ENCODE measurements around the gene MYPN.
"Not testable (repeated sequence)": the region's sequence is repeated elsewhere in the genome, so short reads cannot be mapped to it uniquely, and the experiment has no call there.

Gene MYPN

GRCh38 chr10:68235581-68235980 lies 126.3 kb downstream of the MYPN start:
- H3K4me1 ChIP-seq (ENCODE audit: control insufficient read depth, insufficient read depth, low read length) = peaks cover 6% of the 10 kb centered on the region
- H3K4me3 ChIP-seq (ENCODE audit: insufficient read depth, low read depth, low read length) = no peak overlapping the region
- peaks cover 33% of the 10 kb centered on the region for H3K27me3 ChIP-seq (ENCODE audit: control insufficient read depth, insufficient read depth, low read length, poor library complexity, severe bottlenecking)
- no peak overlapping the region for H3K27ac ChIP-seq (ENCODE audit: insufficient read depth, low read depth, low read length, poor library complexity, severe bottlenecking)
- no peaks in the 10 kb centered on the region for H3K9me3 ChIP-seq (ENCODE audit: control insufficient read depth, low read length)
- no peaks in the 10 kb centered on the region for H3K36me3 ChIP-seq (ENCODE audit: control insufficient read depth, insufficient read depth, low read length)

- Histone ChIP-seq H3K27ac (ENCODE audit: insufficient read depth, low read depth, low read length, poor library complexity, severe bottlenecking) (no peak overlapping the region), H3K27me3 (ENCODE audit: control insufficient read depth, insufficient read depth, low read length, poor library complexity, severe bottlenecking) (peaks cover 21% of the 10 kb centered on the region), H3K4me3 (ENCODE audit: insufficient read depth, low read depth, low read length) (no peak overlapping the region), H3K36me3 (ENCODE audit: control insufficient read depth, insufficient read depth, low read length) (no peaks in the 10 kb centered on the region), H3K4me1 (ENCODE audit: control insufficient read depth, insufficient read depth, low read length) (peaks cover 1% of the 10 kb centered on the region), H3K9me3 (ENCODE audit: control insufficient read depth, low read length) (no peaks in the 10 kb centered on the region)
- 98% methylated on average over 3 of the region's 3 CpGs; no CpG with 5 or more reads in 1 of the 2 experiments for WGBS, 2 experiments
Measured at GRCh38 chr10:68237173-68237572, 127.9 kb downstream of the MYPN start.

- peaks cover 9% of the 10 kb centered on the region for H3K27me3 ChIP-seq (ENCODE audit: control insufficient read depth, insufficient read depth, low read length, poor library complexity, severe bottlenecking)
- H3K4me1 ChIP-seq (ENCODE audit: control insufficient read depth, insufficient read depth, low read length) = no peaks in the 10 kb centered on the region
- H3K4me3 ChIP-seq (ENCODE audit: insufficient read depth, low read depth, low read length) = no peak overlapping the region
- WGBS, 2 experiments = 92 to 93% methylated on average over 6 of the region's 6 CpGs
- H3K36me3 ChIP-seq (ENCODE audit: control insufficient read depth, insufficient read depth, low read length) = no peaks in the 10 kb centered on the region
- no peaks in the 10 kb centered on the region for H3K9me3 ChIP-seq (ENCODE audit: control insufficient read depth, low read length)
- no peak overlapping the region for H3K27ac ChIP-seq (ENCODE audit: insufficient read depth, low read depth, low read length, poor library complexity, severe bottlenecking)
Measured at GRCh38 chr10:68238371-68238770, 129.1 kb downstream of the MYPN start.

GRCh38 chr10:68239069-68239468 lies 129.8 kb downstream of the MYPN start:
- no peak overlapping the region for H3K27ac ChIP-seq (ENCODE audit: insufficient read depth, low read depth, low read length, poor library complexity, severe bottlenecking)
- no peaks in the 10 kb centered on the region for H3K9me3 ChIP-seq (ENCODE audit: control insufficient read depth, low read length)
- H3K4me3 ChIP-seq (ENCODE audit: insufficient read depth, low read depth, low read length) = no peak overlapping the region
- H3K36me3 ChIP-seq (ENCODE audit: control insufficient read depth, insufficient read depth, low read length) = no peaks in the 10 kb centered on the region
- 95 to 98% methylated on average over 4 to 5 of the region's 5 CpGs for WGBS, 2 experiments
- peaks cover 2% of the 10 kb centered on the region for H3K27me3 ChIP-seq (ENCODE audit: control insufficient read depth, insufficient read depth, low read length, poor library complexity, severe bottlenecking)
- H3K4me1 ChIP-seq (ENCODE audit: control insufficient read depth, insufficient read depth, low read length) = no peaks in the 10 kb centered on the region

GRCh38 chr10:68239596-68240150 lies 130.4 kb downstream of the MYPN start:
- Histone ChIP-seq H3K27me3 (ENCODE audit: control insufficient read depth, insufficient read depth, low read length, poor library complexity, severe bottlenecking) (no peaks in the 10 kb centered on the region), H3K4me3 (ENCODE audit: insufficient read depth, low read depth, low read length) (no peak overlapping the region), H3K4me1 (ENCODE audit: control insufficient read depth, insufficient read depth, low read length) (no peaks in the 10 kb centered on the region), H3K36me3 (ENCODE audit: control insufficient read depth, insufficient read depth, low read length) (no peaks in the 10 kb centered on the region), H3K9me3 (ENCODE audit: control insufficient read depth, low read length) (no peaks in the 10 kb centered on the region), H3K27ac (ENCODE audit: insufficient read depth, low read depth, low read length, poor library complexity, severe bottlenecking) (no peak overlapping the region)
- 86 to 94% methylated on average over 5 of the region's 5 CpGs for WGBS, 2 experiments

GRCh38 chr10:68242051-68242450 lies 132.8 kb downstream of the MYPN start:
- H3K27me3 ChIP-seq (ENCODE audit: control insufficient read depth, insufficient read depth, low read length, poor library complexity, severe bottlenecking) = no peaks in the 10 kb centered on the region
- no peaks in the 10 kb centered on the region for H3K9me3 ChIP-seq (ENCODE audit: control insufficient read depth, low read length)
- no peaks in the 10 kb centered on the region for H3K36me3 ChIP-seq (ENCODE audit: control insufficient read depth, insufficient read depth, low read length)
- WGBS, 2 experiments = 90 to 97% methylated on average over 2 of the region's 2 CpGs
- no peak overlapping the region for H3K4me3 ChIP-seq (ENCODE audit: insufficient read depth, low read depth, low read length)
- no peaks in the 10 kb centered on the region for H3K4me1 ChIP-seq (ENCODE audit: control insufficient read depth, insufficient read depth, low read length)
- H3K27ac ChIP-seq (ENCODE audit: insufficient read depth, low read depth, low read length, poor library complexity, severe bottlenecking) = no peak overlapping the region

- WGBS, 2 experiments = 97% methylated on average over 7 of the region's 7 CpGs
- not testable (repeated sequence) for H3K9me3 ChIP-seq (ENCODE audit: control insufficient read depth, low read length); H3K4me1 ChIP-seq (ENCODE audit: control insufficient read depth, insufficient read depth, low read length); H3K27me3 ChIP-seq (ENCODE audit: control insufficient read depth, insufficient read depth, low read length, poor library complexity, severe bottlenecking); H3K27ac ChIP-seq (ENCODE audit: insufficient read depth, low read depth, low read length, poor library complexity, severe bottlenecking); H3K36me3 ChIP-seq (ENCODE audit: control insufficient read depth, insufficient read depth, low read length); H3K4me3 ChIP-seq (ENCODE audit: insufficient read depth, low read depth, low read length)
Measured at GRCh38 chr10:68246397-68246796, 137.1 kb downstream of the MYPN start.

GRCh38 chr10:68247931-68248330 lies 138.6 kb downstream of the MYPN start:
- 92 to 95% methylated on average over 6 of the region's 6 CpGs for WGBS, 2 experiments

GRCh38 chr10:68249297-68249696 lies 140.0 kb downstream of the MYPN start:
- no peaks in the 10 kb centered on the region for H3K36me3 ChIP-seq (ENCODE audit: control insufficient read depth, insufficient read depth, low read length)
- 94 to 96% methylated on average over 4 of the region's 4 CpGs for WGBS, 2 experiments
- H3K9me3 ChIP-seq (ENCODE audit: control insufficient read depth, low read length) = no peaks in the 10 kb centered on the region
- H3K4me3 ChIP-seq (ENCODE audit: insufficient read depth, low read depth, low read length) = no peak overlapping the region
- H3K27ac ChIP-seq (ENCODE audit: insufficient read depth, low read depth, low read length, poor library complexity, severe bottlenecking) = no peak overlapping the region
- peaks cover 14% of the 10 kb centered on the region for H3K4me1 ChIP-seq (ENCODE audit: control insufficient read depth, insufficient read depth, low read length)
- H3K27me3 ChIP-seq (ENCODE audit: control insufficient read depth, insufficient read depth, low read length, poor library complexity, severe bottlenecking) = peaks cover 10% of the 10 kb centered on the region

More at GRCh38 chr10:68247931-68248330, 138.6 kb downstream of the MYPN start:
- H3K27ac ChIP-seq (ENCODE audit: insufficient read depth, low read depth, low read length, poor library complexity, severe bottlenecking) = no peak overlapping the region
- H3K36me3 ChIP-seq (ENCODE audit: control insufficient read depth, insufficient read depth, low read length) = no peaks in the 10 kb centered on the region
- peaks cover 14% of the 10 kb centered on the region for H3K4me1 ChIP-seq (ENCODE audit: control insufficient read depth, insufficient read depth, low read length)
- no peaks in the 10 kb centered on the region for H3K9me3 ChIP-seq (ENCODE audit: control insufficient read depth, low read length)
- H3K4me3 ChIP-seq (ENCODE audit: insufficient read depth, low read depth, low read length) = no peak overlapping the region
- H3K27me3 ChIP-seq (ENCODE audit: control insufficient read depth, insufficient read depth, low read length, poor library complexity, severe bottlenecking) = peaks cover 10% of the 10 kb centered on the region

- WGBS, 2 experiments = 35 to 61% methylated on average over 5 to 7 of the region's 7 CpGs
- Histone ChIP-seq H3K27me3 (ENCODE audit: control insufficient read depth, insufficient read depth, low read length, poor library complexity, severe bottlenecking) (peaks cover 10% of the 10 kb centered on the region), H3K27ac (ENCODE audit: insufficient read depth, low read depth, low read length, poor library complexity, severe bottlenecking) (no peak overlapping the region), H3K4me1 (ENCODE audit: control insufficient read depth, insufficient read depth, low read length) (peaks cover 14% of the 10 kb centered on the region), H3K9me3 (ENCODE audit: control insufficient read depth, low read length) (no peaks in the 10 kb centered on the region), H3K4me3 (ENCODE audit: insufficient read depth, low read depth, low read length) (no peak overlapping the region), H3K36me3 (ENCODE audit: control insufficient read depth, insufficient read depth, low read length) (no peaks in the 10 kb centered on the region)
Measured at GRCh38 chr10:68251151-68251550, 141.9 kb downstream of the MYPN start.
